GM13976 (cell line): ENCODE data around the gene SAMSN1.

Experiments used
- DNase-seq: peaks from one replicate; pipeline ENCODE4 v3.0.0; 2012; ENCODE audit warnings: low spot score
- in situ Hi-C: fragments of 300-500 bp; cut with MboI; formaldehyde crosslinking; loops from one replicate; pipeline ENCODE4 v1.12.0; 2022; ENCODE audit warnings: low sequenced_read_pairs, mixed read lengths, inconsistent platforms; ENCODE audit not compliant: unreplicated experiment
- TF ChIP-seq, protein P1 (sequence below): IDR thresholded peaks from 2 replicates; pipeline ENCODE4 v1.5.1; 2012; ENCODE audit warnings: borderline replicate concordance, mild to moderate bottlenecking; ENCODE audit not compliant: insufficient read depth; ENCODE audit errors: extremely low read depth, missing control alignments, control extremely low read depth

Gene SAMSN1

DNA sequence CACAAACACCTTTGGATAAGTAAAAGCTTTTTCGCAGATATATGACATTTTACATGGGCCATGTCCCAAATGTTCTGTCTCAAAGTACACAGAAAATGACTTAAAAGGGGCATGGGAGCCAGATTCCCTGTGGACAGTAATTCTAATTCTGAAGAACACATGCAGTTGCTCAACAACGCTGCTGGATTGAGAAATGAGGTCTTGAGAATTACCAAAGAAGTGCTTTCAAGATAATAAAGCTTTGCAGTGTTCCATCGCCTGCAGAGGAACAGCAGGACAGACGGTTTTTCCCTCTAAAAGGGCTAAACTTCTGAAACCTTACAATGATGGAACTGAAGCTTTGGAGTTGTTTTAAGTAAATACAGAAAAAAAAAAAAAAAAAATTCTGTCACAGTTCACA, 107.9 kb downstream of the SAMSN1 start:
- in situ Hi-C loops, result no loop called here
- no peak for DNase-seq
- TF ChIP-seq, protein P1, sequence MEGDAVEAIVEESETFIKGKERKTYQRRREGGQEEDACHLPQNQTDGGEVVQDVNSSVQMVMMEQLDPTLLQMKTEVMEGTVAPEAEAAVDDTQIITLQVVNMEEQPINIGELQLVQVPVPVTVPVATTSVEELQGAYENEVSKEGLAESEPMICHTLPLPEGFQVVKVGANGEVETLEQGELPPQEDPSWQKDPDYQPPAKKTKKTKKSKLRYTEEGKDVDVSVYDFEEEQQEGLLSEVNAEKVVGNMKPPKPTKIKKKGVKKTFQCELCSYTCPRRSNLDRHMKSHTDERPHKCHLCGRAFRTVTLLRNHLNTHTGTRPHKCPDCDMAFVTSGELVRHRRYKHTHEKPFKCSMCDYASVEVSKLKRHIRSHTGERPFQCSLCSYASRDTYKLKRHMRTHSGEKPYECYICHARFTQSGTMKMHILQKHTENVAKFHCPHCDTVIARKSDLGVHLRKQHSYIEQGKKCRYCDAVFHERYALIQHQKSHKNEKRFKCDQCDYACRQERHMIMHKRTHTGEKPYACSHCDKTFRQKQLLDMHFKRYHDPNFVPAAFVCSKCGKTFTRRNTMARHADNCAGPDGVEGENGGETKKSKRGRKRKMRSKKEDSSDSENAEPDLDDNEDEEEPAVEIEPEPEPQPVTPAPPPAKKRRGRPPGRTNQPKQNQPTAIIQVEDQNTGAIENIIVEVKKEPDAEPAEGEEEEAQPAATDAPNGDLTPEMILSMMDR, result no peak

DNA sequence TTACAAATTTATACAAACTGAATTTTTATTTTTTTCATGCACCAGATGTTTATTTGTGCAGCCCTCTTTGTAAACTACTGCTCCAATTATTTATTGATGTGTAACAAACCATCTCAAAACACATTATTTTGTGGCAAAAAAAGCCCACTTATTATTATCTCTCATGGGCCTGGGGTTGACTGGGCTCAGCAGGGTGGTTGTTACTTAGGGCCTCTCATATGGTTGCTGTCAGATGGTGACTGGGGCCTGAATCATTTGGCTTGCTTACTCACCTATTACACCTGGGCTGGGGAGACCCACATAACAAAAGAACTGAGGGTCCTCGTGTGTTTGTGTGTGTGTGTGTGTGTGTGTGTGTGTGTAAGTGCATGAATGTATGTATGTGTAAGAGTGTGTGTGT, 110.7 kb downstream of the SAMSN1 start:
- TF ChIP-seq, protein P1, result no peak
- DNase-seq, result no peak
- in situ Hi-C loops, result no loop called here
